GM23248 (cell line): ENCODE data around the gene LYRM4. TPM values are rescaled to one million over a fixed set of nuclear protein-coding genes. Genes with fewer than 3 reads are reported as not detected.
"Not testable (repeated sequence)": the region's sequence is repeated elsewhere in the genome, so short reads cannot be mapped to it uniquely, and the experiment has no call there.

ENCODE experiments used
- DNase-seq: peaks from one replicate; pipeline ENCODE4 v3.0.0-alpha.2; 2015
- H2AFZ ChIP-seq: fragments of 200-600 bp; sonication (generic); 2 replicates; pipeline ENCODE4 v1.6.1; 2016; ENCODE audit warnings: antibody characterized with exemption
- H3F3A ChIP-seq: fragments of 200-600 bp; sonication (generic); 2 replicates; pipeline ENCODE4 v1.6.1; 2016; ENCODE audit warnings: mild to moderate bottlenecking, antibody characterized with exemption, mixed run types; ENCODE audit not compliant: insufficient read depth
- H3K27ac ChIP-seq: fragments of 200-600 bp; sonication (generic); 2 replicates; pipeline ENCODE4 v1.5.1; 2016; ENCODE audit warnings: mild to moderate bottlenecking
- H3K27me3 ChIP-seq: fragments of 200-600 bp; sonication (generic); replicated peaks from 2 replicates; pipeline ENCODE4 v1.6.1; 2016; ENCODE audit warnings: mild to moderate bottlenecking; ENCODE audit not compliant: insufficient read depth
- H3K36me3 ChIP-seq: fragments of 200-600 bp; sonication (generic); 2 replicates; pipeline ENCODE4 v1.6.1; 2016; ENCODE audit warnings: low read depth, mild to moderate bottlenecking
- H3K4me1 ChIP-seq: fragments of 200-600 bp; sonication (generic); 2 replicates; pipeline ENCODE4 v1.6.1; 2016; ENCODE audit warnings: mild to moderate bottlenecking; ENCODE audit not compliant: insufficient read depth
- H3K4me2 ChIP-seq: fragments of 200-600 bp; sonication (generic); one replicate; pipeline ENCODE4 v1.6.1; 2016; ENCODE audit warnings: mild to moderate bottlenecking; ENCODE audit not compliant: unreplicated experiment
- H3K4me3 ChIP-seq: fragments of 200-600 bp; sonication (generic); 2 replicates; pipeline ENCODE4 v1.5.1; 2016; ENCODE audit warnings: mild to moderate bottlenecking
- H3K79me2 ChIP-seq: fragments of 200-600 bp; sonication (generic); 2 replicates; pipeline ENCODE4 v1.6.1; 2016; ENCODE audit warnings: mild to moderate bottlenecking; ENCODE audit not compliant: insufficient read depth
- H3K9ac ChIP-seq: fragments of 200-600 bp; sonication (generic); 2 replicates; pipeline ENCODE4 v1.6.1; 2016; ENCODE audit warnings: mild to moderate bottlenecking
- H3K9me2 ChIP-seq: fragments of 200-600 bp; sonication (generic); 2 replicates; pipeline ENCODE4 v1.6.1; 2016; ENCODE audit warnings: mixed run types, mild to moderate bottlenecking, moderate library complexity; ENCODE audit not compliant: insufficient read depth
- H3K9me3 ChIP-seq: fragments of 200-600 bp; sonication (generic); one replicate; pipeline ENCODE4 v1.6.1; 2017; ENCODE audit warnings: low read depth
- H4K20me1 ChIP-seq: fragments of 200-600 bp; sonication (generic); 2 replicates; pipeline ENCODE4 v1.6.0; 2016; ENCODE audit not compliant: insufficient read depth
- EZH2 ChIP-seq: fragments of 200-600 bp; sonication (generic); IDR thresholded peaks from 2 replicates; pipeline ENCODE4 v1.6.1; 2018; ENCODE audit warnings: antibody characterized with exemption, mild to moderate bottlenecking; ENCODE audit not compliant: insufficient read depth, poor library complexity, severe bottlenecking
- EZH2phosphoT487 ChIP-seq: fragments of 200-600 bp; sonication (generic); IDR thresholded peaks from 2 replicates; pipeline ENCODE4 v1.6.1; 2018; ENCODE audit warnings: antibody characterized with exemption, moderate library complexity, mild to moderate bottlenecking, low read depth; ENCODE audit not compliant: insufficient read depth
- WGBS, 2 experiments: methylation state at CpG; one replicate each; pipeline ENCODE4 v1.1.6; 2015 to 2017; ENCODE audit warnings: low lambda C conversion rate in 2 of 2, low coverage in 1 of 2; ENCODE audit errors: missing lambda C conversion rate in 2 of 2; 5-methylcytosine and 5-hydroxymethylcytosine counted together
- in situ Hi-C: fragments of 300-500 bp; cut with MboI; formaldehyde crosslinking; loops from 2 replicates; pipeline ENCODE4 v1.15.0; 2020
- polyA plus RNA-seq: library from polyadenylated mRNA; unstranded; fragments of >200 nt; fragmentation: Nextera tagmentation; extraction: Ambion mirVana; gene quantifications from 2 replicates; pipeline ENCODE4 v1.2.1, GENCODE V29; 2016
- total RNA-seq: library from RNA; depleted of rRNA; stranded (reverse); fragments of >200 nt; shearing (Covaris generic); gene quantifications from 2 replicates; pipeline ENCODE4 v1.2.3, GENCODE V29; 2014

The LYRM4 gene
- total and polyA plus RNA-seq, 2 experiments from 2014 or later, result 27.1 to 28.0 TPM

- TF ChIP-seq EZH2phosphoT487 (no peak), EZH2 (no peak)
- Histone ChIP-seq H3K27me3 (no peaks in the 10 kb centered on the region), H3K27ac (no peak overlapping the region), H3F3A (no peaks in the 10 kb centered on the region), H3K4me3 (no peak overlapping the region), H3K79me2 (no peaks in the 10 kb centered on the region), H3K36me3 (no peaks in the 10 kb centered on the region), H3K9ac (no peak overlapping the region), H3K9me2 (no peaks in the 10 kb centered on the region), H3K4me2 (no peak overlapping the region), H3K4me1 (peaks cover 10% of the 10 kb centered on the region), H3K9me3 (no peaks in the 10 kb centered on the region), H4K20me1 (no peaks in the 10 kb centered on the region), H2AFZ (no peak overlapping the region)
- in situ Hi-C loops, result no loop called here
- 95 to 98% methylated on average over 20 of the region's 20 CpGs for WGBS, 2 experiments
- DNase-seq, result no peak
Observed at GRCh38 chr6:5123296-5124143, 137.2 kb downstream of the LYRM4 start.

- 87 to 89% methylated on average over 18 of the region's 18 CpGs for WGBS, 2 experiments
- Histone ChIP-seq H3K4me3 (no peak overlapping the region), H3K79me2 (no peaks in the 10 kb centered on the region), H3K36me3 (no peaks in the 10 kb centered on the region), H3K4me2 (no peak overlapping the region), H3K9me2 (no peaks in the 10 kb centered on the region), H2AFZ (no peak overlapping the region), H3K4me1 (peaks cover 10% of the 10 kb centered on the region), H3K27me3 (no peaks in the 10 kb centered on the region), H3K9ac (no peak overlapping the region), H4K20me1 (no peaks in the 10 kb centered on the region), H3K27ac (no peak overlapping the region), H3K9me3 (no peaks in the 10 kb centered on the region), H3F3A (no peaks in the 10 kb centered on the region)
- in situ Hi-C loops, result no loop called here
- TF ChIP-seq EZH2, result no peak
- TF ChIP-seq EZH2phosphoT487, result no peak
- DNase-seq, result no peak
Observed at GRCh38 chr6:5122504-5123112, 138.1 kb downstream of the LYRM4 start.

- Histone ChIP-seq H3K27me3 (no peaks in the 10 kb centered on the region), H3K4me2 (no peak overlapping the region), H3K9ac (no peak overlapping the region), H3K9me3 (no peaks in the 10 kb centered on the region), H3K36me3 (no peaks in the 10 kb centered on the region), H3F3A (no peaks in the 10 kb centered on the region), H3K9me2 (no peaks in the 10 kb centered on the region), H3K27ac (no peak overlapping the region), H2AFZ (no peak overlapping the region), H3K79me2 (no peaks in the 10 kb centered on the region), H3K4me1 (peaks cover 10% of the 10 kb centered on the region), H4K20me1 (no peaks in the 10 kb centered on the region), H3K4me3 (no peak overlapping the region)
- DNase-seq, result no peak
- WGBS, 2 experiments, result 87 to 89% methylated on average over 7 of the region's 7 CpGs
- TF ChIP-seq EZH2phosphoT487, result no peak
- TF ChIP-seq EZH2, result no peak
- in situ Hi-C loops, result no loop called here
Observed at GRCh38 chr6:5121956-5122355, 138.8 kb downstream of the LYRM4 start.

- in situ Hi-C loops, result no loop called here
- no peaks in the 10 kb centered on the region for H3K36me3 ChIP-seq
- peaks cover 9% of the 10 kb centered on the region for H3K4me1 ChIP-seq
- no peaks in the 10 kb centered on the region for H3K9me2 ChIP-seq
- TF ChIP-seq EZH2 (no peak), EZH2phosphoT487 (no peak)
- H3F3A ChIP-seq, result no peaks in the 10 kb centered on the region
- no peaks in the 10 kb centered on the region for H3K79me2 ChIP-seq
- 87 to 89% methylated on average over 6 of the region's 6 CpGs for WGBS, 2 experiments
- H3K4me2 ChIP-seq, result no peak overlapping the region
- no peaks in the 10 kb centered on the region for H3K9me3 ChIP-seq
- H3K9ac ChIP-seq, result no peak overlapping the region
- H2AFZ ChIP-seq, result no peak overlapping the region
- H3K27ac ChIP-seq, result no peak overlapping the region
- H4K20me1 ChIP-seq, result no peaks in the 10 kb centered on the region
- H3K4me3 ChIP-seq, result no peak overlapping the region
- no peaks in the 10 kb centered on the region for H3K27me3 ChIP-seq
- DNase-seq, result no peak
Observed at GRCh38 chr6:5121479-5121878, 139.3 kb downstream of the LYRM4 start.

- H3K9me3 ChIP-seq, H3K27me3 ChIP-seq, in situ Hi-C loops, DNase-seq, H2AFZ ChIP-seq, H3K9me2 ChIP-seq, H3K79me2 ChIP-seq, H3K9ac ChIP-seq, H3K27ac ChIP-seq, H3K4me2 ChIP-seq, H3K4me3 ChIP-seq, H4K20me1 ChIP-seq, H3F3A ChIP-seq, H3K36me3 ChIP-seq, H3K4me1 ChIP-seq: not testable (repeated sequence)
- 94 to 100% methylated on average over 8 of the region's 8 CpGs for whole genome bisulfite sequencing, 2 experiments
Observed at GRCh38 chr6:5120543-5120942, 140.2 kb downstream of the LYRM4 start.
